Right lobe of liver (tissue), 6 donors: ENCODE results near the gene HTR2B. TPM values are rescaled to one million over a fixed set of nuclear protein-coding genes. Genes with fewer than 3 reads are reported as not detected.

Experiments
- ATAC-seq, 4 donors: fragments of 200-7000 bp; cut with Tn5 transposase; one replicate each; pipeline ENCODE4 v1.9.1; 2020; ENCODE audit warnings: mild to moderate bottlenecking in 4 of 4, moderate library complexity in 4 of 4
- DNase-seq, 3 donors: peaks; one replicate each; pipeline ENCODE4 v3.0.0-alpha.2; 2020
- H3K27ac ChIP-seq, 3 donors: fragments of 200-600 bp; one replicate each; pipeline ENCODE4 v1.8.0; 2022
- H3K27me3 ChIP-seq, 2 donors: fragments of 200-600 bp; one replicate each; pipeline ENCODE4 v1.8.0; 2022
- H3K36me3 ChIP-seq, 4 donors: fragments of 200-600 bp; sonication (generic) in 1 of 4; one replicate each; pipeline versions ENCODE4 v1.5.1 to v1.8.0; 2017 to 2022; ENCODE audit warnings: control low read depth in 1 of 4
- H3K4me1 ChIP-seq, 4 donors: fragments of 200-600 bp; sonication (generic) in 1 of 4; one replicate each; pipeline versions ENCODE4 v1.5.1 to v1.8.0; 2017 to 2022; ENCODE audit warnings: control low read depth in 1 of 4
- H3K4me3 ChIP-seq, 3 donors: fragments of 200-600 bp; one replicate each; pipeline ENCODE4 v1.8.0; 2022
- H3K9me3 ChIP-seq, 4 donors: fragments of 200-600 bp; sonication (generic) in 1 of 4; one replicate each; pipeline versions ENCODE4 v1.5.1 to v1.8.0; 2017 to 2022; ENCODE audit warnings: control low read depth in 1 of 4
- POLR2A ChIP-seq: fragments of 450-650 bp; IDR thresholded peaks from one replicate; pipeline ENCODE4 v1.6.1; 2017; ENCODE audit warnings: antibody characterized with exemption, mild to moderate bottlenecking
- whole genome bisulfite sequencing: methylation state at CpG from one replicate; pipeline ENCODE4 v1.1.6; 2018; ENCODE audit warnings: low coverage, low lambda C conversion rate; ENCODE audit not compliant: insufficient coverage; ENCODE audit errors: missing lambda C conversion rate; 5-methylcytosine and 5-hydroxymethylcytosine counted together
- intact Hi-C, 2 donors: fragments of 100-400 bp; cut with DNase I; formaldehyde crosslinking; loops; one replicate each; pipeline versions ENCODE4 v1.11.2 to v1.14.1; 2022
- total RNA-seq, 6 experiments: library from RNA; depleted of rRNA in 2 of 6; stranded (reverse); fragments of >200 nt in 2 of 6; fragmentation: NEBNext Ultra II Directional in 3 of 6; extraction: Animal tissue kit (Norgen Biotek cat#: 25700) in 3 of 6; gene quantifications; one replicate each; pipeline versions ENCODE4 v1.1.0 to v1.2.4, GENCODE V29; 2016 to 2023
- TF ChIP-seq, protein P1 (sequence below), 4 donors: fragments of 200-600 bp in 3 of 4; fragments of 450-650 bp in 1 of 4; IDR thresholded peaks; one replicate each; pipeline versions ENCODE4 v1.5.1 to v1.8.0; 2016 to 2022; ENCODE audit warnings: antibody characterized with exemption in 4 of 4, mild to moderate bottlenecking in 2 of 4
- donor health status: DM: no; HTN: yes; CAD: no.
- donor health status: DM: no; HTN: no; CAD: no.
- donor health status: DM: no; HTN: no; CAD: no.
- donor health status: DM: no; HTN: yes; CAD: no.
- donor health status: DM: no; HTN: yes; CAD: no.

HTR2B gene
- total RNA-seq, 6 experiments from 2014 or later = 0.09 to 0.99 (median 0.45) TPM

DNA sequence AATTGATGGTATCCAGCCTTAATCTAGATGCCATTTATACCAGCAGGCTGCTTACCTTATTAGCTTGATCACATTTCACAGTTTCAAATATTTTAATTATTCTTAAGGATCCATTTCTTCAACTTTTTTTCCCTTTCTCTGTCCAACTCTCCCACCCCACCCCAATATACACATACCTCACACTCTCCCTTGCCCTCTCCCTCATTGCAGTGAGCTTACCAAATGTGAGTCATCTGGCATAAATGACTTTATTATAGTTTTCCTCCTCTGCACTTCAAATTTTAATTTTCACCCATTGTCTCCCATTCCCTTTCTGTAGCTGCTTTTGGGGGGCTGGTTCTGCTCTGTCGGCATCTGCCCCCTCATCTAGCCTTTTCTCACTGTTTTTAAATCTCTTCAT is 12.9 kb downstream of the HTR2B start:
- DNase-seq = no peak
- Histone ChIP-seq H3K4me1 (no peaks in the 10 kb centered on the region), H3K27ac (no peak overlapping the region), H3K9me3 (no peaks in the 10 kb centered on the region), H3K36me3 (peaks cover 0 to 23% (median 2%) of the 10 kb centered on the region in 4 donors), H3K27me3 (no peaks in the 10 kb centered on the region), H3K4me3 (no peak overlapping the region)
- intact Hi-C loops = no loop called here
- no peak for ATAC-seq
- WGBS = 100% methylated on average over 1 of the region's 1 CpG
- TF ChIP-seq POLR2A = no peak
- TF ChIP-seq, protein P1, sequence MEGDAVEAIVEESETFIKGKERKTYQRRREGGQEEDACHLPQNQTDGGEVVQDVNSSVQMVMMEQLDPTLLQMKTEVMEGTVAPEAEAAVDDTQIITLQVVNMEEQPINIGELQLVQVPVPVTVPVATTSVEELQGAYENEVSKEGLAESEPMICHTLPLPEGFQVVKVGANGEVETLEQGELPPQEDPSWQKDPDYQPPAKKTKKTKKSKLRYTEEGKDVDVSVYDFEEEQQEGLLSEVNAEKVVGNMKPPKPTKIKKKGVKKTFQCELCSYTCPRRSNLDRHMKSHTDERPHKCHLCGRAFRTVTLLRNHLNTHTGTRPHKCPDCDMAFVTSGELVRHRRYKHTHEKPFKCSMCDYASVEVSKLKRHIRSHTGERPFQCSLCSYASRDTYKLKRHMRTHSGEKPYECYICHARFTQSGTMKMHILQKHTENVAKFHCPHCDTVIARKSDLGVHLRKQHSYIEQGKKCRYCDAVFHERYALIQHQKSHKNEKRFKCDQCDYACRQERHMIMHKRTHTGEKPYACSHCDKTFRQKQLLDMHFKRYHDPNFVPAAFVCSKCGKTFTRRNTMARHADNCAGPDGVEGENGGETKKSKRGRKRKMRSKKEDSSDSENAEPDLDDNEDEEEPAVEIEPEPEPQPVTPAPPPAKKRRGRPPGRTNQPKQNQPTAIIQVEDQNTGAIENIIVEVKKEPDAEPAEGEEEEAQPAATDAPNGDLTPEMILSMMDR (IDR thresholded peaks at IDR 0.05) = no peak

DNA sequence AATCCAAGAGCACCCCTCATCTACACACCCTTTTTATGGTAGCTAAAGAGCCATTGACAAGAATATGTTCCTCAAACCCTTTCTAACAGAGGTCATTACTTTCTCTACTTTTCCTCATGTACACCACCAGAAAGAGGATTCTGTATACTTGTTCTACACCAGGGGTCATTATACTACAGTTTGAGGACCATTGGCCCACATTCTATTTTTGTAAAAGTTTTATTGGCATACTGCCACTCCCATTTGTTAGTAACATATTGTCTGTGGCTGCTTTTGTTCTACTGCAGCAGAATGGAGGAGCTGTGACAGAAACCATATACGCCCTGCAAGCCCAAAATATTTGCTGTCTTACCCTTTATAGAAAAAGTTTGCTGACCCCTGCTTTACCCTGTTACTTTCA is 14.3 kb downstream of the HTR2B start:
- WGBS = 50% methylated on average over 1 of the region's 1 CpG

DNA sequence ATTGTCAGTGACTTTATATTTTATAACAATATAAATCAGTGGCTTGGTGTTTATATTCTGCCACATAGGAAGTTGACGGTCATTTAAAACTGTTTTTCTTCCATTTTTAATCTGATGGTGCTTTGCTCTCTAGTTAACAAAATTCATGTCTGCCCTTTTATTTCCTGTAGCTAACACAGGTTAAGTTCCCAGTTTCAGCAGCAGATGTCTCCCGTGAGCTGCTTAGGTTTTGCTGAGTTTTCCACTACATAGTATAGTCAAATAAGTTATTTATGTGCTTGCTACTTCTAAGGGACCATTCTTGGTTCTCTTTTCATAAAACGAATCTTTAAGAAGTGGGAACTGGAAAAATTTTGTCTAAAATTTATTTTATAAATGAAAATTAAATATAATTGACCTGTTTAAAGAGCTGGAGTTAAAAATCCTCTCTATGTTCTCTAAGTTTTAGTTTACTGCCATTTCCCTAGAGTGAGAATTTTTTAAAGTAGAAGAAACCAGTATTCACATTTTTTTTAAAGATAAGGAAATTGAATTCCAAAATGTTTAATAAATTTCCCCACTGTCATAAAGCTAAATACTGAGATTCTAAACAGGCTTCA is 20.6 kb downstream of the HTR2B start:
- H3K27ac ChIP-seq = no peak overlapping the region
- no peaks in the 10 kb centered on the region for H3K9me3 ChIP-seq
- DNase-seq (no peak), ATAC-seq (peak; percentile 87 to 94 (median 89))
- intact Hi-C loops = loop anchor here in 1 of 2 donors (10.0 kb wide), 1 partner anchor 91 kb away; the partner anchor contains the start of gene ARMC9
- no peak overlapping the region for H3K4me3 ChIP-seq
- peaks cover 0 to 7% (median 3%) of the 10 kb centered on the region in 4 donors for H3K36me3 ChIP-seq
- WGBS = 5% methylated on average over 3 of the region's 3 CpGs
- no peaks in the 10 kb centered on the region for H3K27me3 ChIP-seq
- peaks cover 0 to 8% (median 0%) of the 10 kb centered on the region in 4 donors for H3K4me1 ChIP-seq
- TF ChIP-seq POLR2A = no peak
- TF ChIP-seq, protein P1 (IDR thresholded peaks at IDR 0.05) = peak; percentile 72 to 88 (median 80)

More for the DNA sequence above, 14.3 kb downstream of the HTR2B start:
- no peak for DNase-seq
- intact Hi-C loops = no loop called here
- peak; percentile 57 to 81 (median 60) for ATAC-seq
- H3K4me3 ChIP-seq = no peak overlapping the region
- no peak for TF ChIP-seq POLR2A
- TF ChIP-seq, protein P1 (IDR thresholded peaks at IDR 0.05) = peak; percentile 14 to 28 (median 25)
- H3K4me1 ChIP-seq = no peaks in the 10 kb centered on the region
- no peaks in the 10 kb centered on the region for H3K9me3 ChIP-seq
- H3K36me3 ChIP-seq = peaks cover 0 to 23% (median 2%) of the 10 kb centered on the region in 4 donors
- no peak overlapping the region for H3K27ac ChIP-seq
- H3K27me3 ChIP-seq = no peaks in the 10 kb centered on the region

DNA sequence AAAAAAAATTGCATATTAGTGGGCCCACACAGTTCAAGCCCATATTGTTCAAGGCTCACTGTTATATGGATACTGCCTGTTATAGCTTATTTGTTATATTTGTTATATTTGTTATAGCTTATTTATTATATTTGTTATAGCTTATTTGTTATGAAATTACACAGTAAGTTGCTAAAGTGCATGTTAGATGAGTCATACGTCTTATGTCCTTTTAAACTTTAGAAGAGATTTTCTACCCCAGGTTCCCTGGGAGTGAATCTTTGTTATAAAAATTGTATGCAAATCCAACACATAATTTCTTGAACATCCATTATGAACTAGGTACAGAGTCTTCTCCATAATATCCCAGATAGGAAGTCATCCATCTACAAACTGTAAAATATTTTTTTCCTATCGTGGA is 22.1 kb downstream of the HTR2B start:
- Histone ChIP-seq H3K27me3 (no peaks in the 10 kb centered on the region), H3K4me3 (no peak overlapping the region), H3K36me3 (peaks cover 0 to 4% (median 2%) of the 10 kb centered on the region in 4 donors), H3K4me1 (peaks cover 0 to 8% (median 0%) of the 10 kb centered on the region in 4 donors), H3K27ac (no peak overlapping the region), H3K9me3 (no peaks in the 10 kb centered on the region)
- intact Hi-C loops = loop anchor here in 1 of 2 donors (10.0 kb wide), 1 partner anchor 92 kb away; the partner anchor contains the start of gene ARMC9
- no peak for ATAC-seq
- no peak for DNase-seq
- TF ChIP-seq, protein P1 (IDR thresholded peaks at IDR 0.05) = no peak
- no peak for TF ChIP-seq POLR2A
- 78% methylated on average over 2 of the region's 2 CpGs for WGBS
